Psoas muscle (tissue), 8 donors: ENCODE measurements around the gene POLR2E. TPM values are rescaled to one million over a fixed set of nuclear protein-coding genes. Genes with fewer than 3 reads are reported as not detected.
"Not testable (repeated sequence)": the region's sequence is repeated elsewhere in the genome, so short reads cannot be mapped to it uniquely, and the experiment has no call there.

Source experiments
- ATAC-seq, 4 donors: fragments of 200-7000 bp; cut with Tn5 transposase; one replicate each; pipeline ENCODE4 v1.9.1; 2020; ENCODE audit warnings: moderate library complexity in 3 of 4, mild to moderate bottlenecking in 2 of 4
- DNase-seq, 2 donors: peaks; one replicate each; pipeline ENCODE4 v3.0.0-alpha.2; 2020
- H3K27ac ChIP-seq: fragments of 200-600 bp; one replicate; pipeline ENCODE4 v1.8.0; 2022
- H3K27me3 ChIP-seq, 3 donors: fragments of 200-600 bp in 1 of 3; one replicate each; pipeline versions ENCODE4 v1.6.1 to v1.8.0; 2013 to 2022; ENCODE audit warnings: low read length in 2 of 3, mild to moderate bottlenecking in 2 of 3, moderate library complexity in 1 of 3; ENCODE audit not compliant: insufficient read depth in 3 of 3
- H3K36me3 ChIP-seq, 2 donors: fragments of 200-600 bp in 1 of 2; one replicate each; pipeline versions ENCODE4 v1.6.1 to v1.8.0; 2013 to 2022; ENCODE audit warnings: low read depth in 1 of 2, mild to moderate bottlenecking in 1 of 2, moderate library complexity in 1 of 2; ENCODE audit not compliant: insufficient read depth in 1 of 2
- H3K4me1 ChIP-seq: fragments of 200-600 bp; one replicate; pipeline ENCODE4 v1.8.0; 2022
- H3K4me3 ChIP-seq: fragments of 200-600 bp; one replicate; pipeline ENCODE4 v1.8.0; 2022; ENCODE audit warnings: mild to moderate bottlenecking
- H3K9me3 ChIP-seq: fragments of 200-600 bp; one replicate; pipeline ENCODE4 v1.8.0; 2022
- CTCF ChIP-seq: fragments of 200-600 bp; IDR thresholded peaks from one replicate; pipeline ENCODE4 v1.8.0; 2022; ENCODE audit warnings: antibody characterized with exemption
- WGBS, 3 donors: extraction: QIAGEN DNeasy Blood & Tissue Kit; methylation state at CpG; one replicate each; pipeline versions ENCODE4 v1.1.6 to v1.1.7; 2013; 5-methylcytosine and 5-hydroxymethylcytosine counted together
- intact Hi-C, 2 donors: fragments of 100-400 bp; cut with DNase I; formaldehyde crosslinking; loops; one replicate each; pipeline versions ENCODE4 v1.11.0 to v1.14.2; 2022
- polyA plus RNA-seq, 3 donors: library from polyadenylated mRNA; stranded (reverse); fragments of 200-250 nt; gene quantifications; one replicate each; pipeline ENCODE4 v1.2.3, GENCODE V29; 2013
- total RNA-seq, 4 donors: library from RNA; stranded (reverse); fragmentation: NEBNext Ultra II Directional in 2 of 4; extraction: Animal tissue kit (Norgen Biotek cat#: 25700) in 2 of 4; gene quantifications; one replicate each; pipeline versions ENCODE4 v1.2.1 to v1.2.4, GENCODE V29; 2021 to 2023
- donor health status: healthy with polysubstance abuse.
- donor health status: DM: no; HTN: no; CAD: no; lungs with moderate emphysema.
- donor health status: Bipolar disorder and iron deficiency.
- donor health status: healthy.
- donor health status: DM: yes; HTN: yes; CAD: no.
- donor health status: DM: no; HTN: no; CAD: no.
- donor health status: DM: no; HTN: no; CAD: no.
- donor health status: DM: yes; HTN: yes; CAD: no.

Gene POLR2E
- total and polyA plus RNA-seq, 7 donors = 133 to 243 (median 147) TPM

DNA sequence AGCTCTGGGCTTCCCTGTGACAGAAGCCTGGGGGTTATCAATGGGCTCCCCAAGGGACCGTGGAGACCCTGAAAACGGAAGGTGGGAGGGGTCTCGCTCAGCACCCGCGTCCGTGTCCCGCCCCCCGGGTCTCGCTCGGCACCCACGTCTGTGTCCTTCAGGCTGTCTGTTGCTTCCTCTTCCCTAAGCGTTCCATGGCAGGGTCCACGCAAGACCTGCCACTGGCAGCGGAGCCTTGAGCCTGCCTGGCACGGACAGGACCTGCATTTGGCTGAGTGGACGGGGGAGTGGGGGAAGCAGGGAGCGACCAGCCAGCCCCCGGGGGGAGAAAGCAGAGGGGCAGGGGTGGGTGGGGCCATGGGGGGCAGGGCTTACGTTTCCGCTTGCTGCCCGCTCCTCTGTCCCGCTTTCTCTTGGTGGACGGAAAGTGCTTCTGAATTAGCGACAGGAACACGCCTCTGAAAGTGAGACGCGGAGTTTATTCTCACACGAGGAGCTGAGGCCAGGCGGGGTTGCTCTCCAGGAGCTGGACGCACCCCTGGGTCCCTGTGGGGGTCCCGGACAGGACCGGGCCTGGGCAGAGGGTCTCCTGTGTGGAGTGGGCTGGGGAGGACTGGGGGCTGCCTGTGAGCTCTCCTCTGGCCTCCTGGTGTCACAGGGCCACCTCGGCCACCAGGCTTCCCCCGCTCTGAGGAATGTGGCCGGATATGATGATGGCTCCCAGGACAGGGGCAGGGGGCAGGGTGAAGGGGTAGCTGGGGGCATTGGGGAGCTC is 20.7 kb upstream of the POLR2E start:
- TF ChIP-seq CTCF = no peak
- no peaks in the 10 kb centered on the region for H3K27me3 ChIP-seq
- H3K9me3 ChIP-seq = no peaks in the 10 kb centered on the region
- H3K27ac ChIP-seq = peak overlapping the region; percentile 16
- H3K36me3 ChIP-seq = peaks cover 6 to 91% of the 10 kb centered on the region in 2 donors
- H3K4me3 ChIP-seq = no peak overlapping the region
- DNase-seq (no peak), ATAC-seq (no peak)
- intact Hi-C loops = no loop called here
- 88 to 91% (median 90%) methylated on average over 33 to 35 of the region's 35 CpGs for WGBS, 3 donors
- no peaks in the 10 kb centered on the region for H3K4me1 ChIP-seq

DNA sequence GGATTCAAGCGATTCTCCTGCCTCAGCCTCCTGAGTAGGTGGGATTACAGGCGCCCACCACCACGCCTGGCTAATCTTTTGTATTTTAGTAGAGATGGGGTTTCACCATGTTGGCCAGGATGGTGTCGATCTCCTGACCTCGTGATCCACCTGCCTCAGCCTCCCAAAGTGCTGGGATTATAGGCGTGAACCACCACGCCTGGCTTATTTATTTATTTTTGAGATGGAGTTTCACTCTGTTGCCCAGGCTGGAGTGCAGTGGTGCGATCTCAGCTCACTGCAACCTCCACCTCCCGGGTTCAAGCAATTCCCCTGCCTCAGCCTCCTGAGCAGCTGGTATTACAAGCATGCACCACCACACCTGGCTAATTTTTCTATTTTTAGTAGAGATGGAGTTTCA is 19.6 kb upstream of the POLR2E start:
- not testable (repeated sequence) for DNase-seq, ATAC-seq, H3K27ac ChIP-seq, H3K9me3 ChIP-seq, H3K4me3 ChIP-seq, H3K27me3 ChIP-seq, H3K4me1 ChIP-seq
- H3K36me3 ChIP-seq = peaks cover 6 to 88% of the 10 kb centered on the region in 2 donors
- intact Hi-C loops = loop anchor here (5.0 kb wide), 2 partner anchors 78 to 128 kb away; partner anchors contain the start of gene ATP5F1D (in 1 of the 2)
- 91 to 98% (median 95%) methylated on average over 9 of the region's 9 CpGs for WGBS, 3 donors

DNA sequence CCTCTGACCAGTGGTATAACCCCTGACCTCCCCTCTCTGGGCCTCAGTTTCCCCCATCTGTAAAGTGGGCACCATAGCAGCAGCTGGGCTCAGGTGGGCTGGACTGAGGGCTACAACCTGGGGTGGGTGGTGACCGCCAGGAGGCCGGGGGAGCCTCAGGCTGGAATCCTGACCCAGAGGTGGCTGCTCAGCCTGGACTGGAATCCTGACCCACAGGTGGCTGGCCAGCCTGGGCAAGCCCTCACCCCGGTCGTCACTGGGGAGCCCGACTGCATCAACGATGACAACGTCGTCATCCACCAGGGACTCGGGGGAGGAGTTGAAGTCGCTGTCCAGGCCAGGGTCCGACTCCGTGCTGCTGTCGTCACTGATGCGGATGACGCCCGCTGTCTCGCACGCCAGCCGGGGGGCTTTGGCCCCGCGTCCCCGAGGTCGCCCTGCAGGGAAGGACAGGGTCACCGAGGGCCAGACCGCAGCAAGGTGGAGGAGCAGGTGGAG is 18.9 kb upstream of the POLR2E start:
- no peaks in the 10 kb centered on the region for H3K9me3 ChIP-seq
- no peak for TF ChIP-seq CTCF
- peak overlapping the region; percentile 80 for H3K27ac ChIP-seq
- ATAC-seq = peak in 2 of 4 donors; percentile 0 to 2
- H3K4me3 ChIP-seq = peak overlapping the region; percentile 33
- DNase-seq = no peak
- intact Hi-C loops = loop anchor here (5.0 kb wide), 2 partner anchors 78 to 128 kb away; partner anchors contain the start of gene ATP5F1D (in 1 of the 2)
- peaks cover 8 to 87% of the 10 kb centered on the region in 2 donors for H3K36me3 ChIP-seq
- H3K4me1 ChIP-seq = no peaks in the 10 kb centered on the region
- 85 to 90% (median 88%) methylated on average over 23 to 25 of the region's 25 CpGs for WGBS, 3 donors
- H3K27me3 ChIP-seq = no peaks in the 10 kb centered on the region

- H3K4me1 ChIP-seq = no peaks in the 10 kb centered on the region
- intact Hi-C loops = loop anchor here (5.0 kb wide), 2 partner anchors 79 to 129 kb away; partner anchors contain the start of gene ATP5F1D (in 1 of the 2)
- H3K27me3 ChIP-seq = no peaks in the 10 kb centered on the region
- TF ChIP-seq CTCF = peak; percentile 93
- H3K9me3 ChIP-seq = no peaks in the 10 kb centered on the region
- 19 to 31% (median 22%) methylated on average over 31 to 44 of the region's 44 CpGs for WGBS, 3 donors
- DNase-seq (peak; percentile 97 to 99), ATAC-seq (peak; percentile 86 to 94 (median 90))
- peaks cover 12 to 87% of the 10 kb centered on the region in 2 donors for H3K36me3 ChIP-seq
- peak overlapping the region; percentile 80 for H3K27ac ChIP-seq
- H3K4me3 ChIP-seq = peak overlapping the region; percentile 33
Measured at GRCh38 chr19:1113030-1113985, 18.1 kb upstream of the POLR2E start.
